Activated naive CD4-positive, alpha-beta T cell treated with anti-CD3 and anti-CD28 coated beads, Interleukin-2, amount 10 ng/mL, durations not matched to agents 7 days and 5 days (primary cell): ENCODE results near the gene GRIN2A.

Source experiments
- CTCF ChIA-PET: fragments of 350-600 bp; sonication (Branson Sonifier 250); formaldehyde crosslinking; loops from one replicate; lab custom pipeline; 2021; ENCODE audit warnings: antibody characterized with exemption; lab: Charles Lee
- DNase-seq: peaks from one replicate; pipeline ENCODE4 v3.0.0-alpha.2; 2020
- H3K27ac Mint-ChIP-seq: one replicate; pipeline ENCODE4 v1.8.0; 2021; ENCODE audit warnings: mild to moderate bottlenecking, moderate library complexity, mixed read lengths
- H3K27me3 Mint-ChIP-seq: one replicate; pipeline ENCODE4 v1.8.0; 2021; ENCODE audit warnings: mild to moderate bottlenecking, mixed read lengths
- H3K36me3 Mint-ChIP-seq: one replicate; pipeline ENCODE4 v1.8.0; 2021; ENCODE audit warnings: mixed read lengths
- H3K4me1 Mint-ChIP-seq: one replicate; pipeline ENCODE4 v1.8.0; 2021; ENCODE audit warnings: mixed read lengths
- H3K4me3 Mint-ChIP-seq: one replicate; pipeline ENCODE4 v1.8.0; 2021; ENCODE audit warnings: mild to moderate bottlenecking, moderate library complexity, mixed read lengths
- H3K9me3 Mint-ChIP-seq: one replicate; pipeline ENCODE4 v1.8.0; 2021; ENCODE audit warnings: mixed read lengths

Gene GRIN2A

DNA sequence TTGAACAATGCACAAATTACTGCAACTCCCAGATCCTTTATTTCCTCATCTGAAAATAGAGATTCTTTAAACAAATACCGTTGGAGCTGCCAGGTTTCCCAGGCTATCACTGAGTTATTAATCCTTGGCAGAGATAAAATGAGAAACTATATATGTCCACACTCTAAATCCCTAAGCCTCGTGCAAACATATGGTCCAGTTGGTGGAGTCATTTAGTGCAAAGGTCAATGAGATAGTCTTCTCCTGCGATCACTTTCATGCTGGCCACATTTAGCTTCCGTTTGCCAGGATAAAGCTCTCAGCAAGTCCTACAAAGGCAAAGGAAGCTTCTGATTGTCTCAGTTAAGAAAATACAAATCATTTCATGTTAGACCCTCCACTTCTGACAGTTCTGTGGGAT lies 11.0 kb downstream of the GRIN2A start:
- Mint-ChIP-seq H3K9me3 (no peaks in the 10 kb centered on the region), H3K36me3 (no peaks in the 10 kb centered on the region), H3K27me3 (no peaks in the 10 kb centered on the region), H3K4me1 (no peaks in the 10 kb centered on the region), H3K27ac (no peak overlapping the region), H3K4me3 (no peak overlapping the region)
- CTCF ChIA-PET, result no interaction called here
- DNase-seq, result no peak

DNA sequence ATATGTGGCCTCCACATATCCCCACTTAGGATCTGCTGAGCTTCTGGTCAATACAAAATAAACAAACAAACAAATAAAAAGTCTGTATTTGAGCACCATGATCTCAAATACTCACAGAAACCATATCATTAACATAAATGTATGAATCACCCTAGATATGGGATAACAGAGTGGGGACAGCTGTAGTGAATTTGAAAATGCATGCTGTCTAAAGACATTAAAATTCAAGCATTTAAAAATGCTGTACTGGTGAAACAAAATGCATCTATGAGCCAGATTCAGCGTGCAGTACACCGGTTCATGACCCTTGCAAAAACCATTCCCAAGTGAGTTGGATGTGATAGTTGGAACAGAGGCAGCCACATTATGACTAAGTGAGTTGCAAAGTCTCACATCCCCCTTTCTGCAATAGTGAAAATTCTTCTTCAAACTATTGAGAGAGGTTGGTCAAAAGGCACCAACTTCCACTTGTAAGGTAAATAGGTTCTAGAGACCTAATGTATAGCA lies 12.3 kb downstream of the GRIN2A start:
- Mint-ChIP-seq H3K27ac (no peak overlapping the region), H3K4me1 (no peaks in the 10 kb centered on the region), H3K36me3 (no peaks in the 10 kb centered on the region), H3K4me3 (no peak overlapping the region), H3K9me3 (no peaks in the 10 kb centered on the region), H3K27me3 (no peaks in the 10 kb centered on the region)
- no peak for DNase-seq
- CTCF ChIA-PET, result no interaction called here

DNA sequence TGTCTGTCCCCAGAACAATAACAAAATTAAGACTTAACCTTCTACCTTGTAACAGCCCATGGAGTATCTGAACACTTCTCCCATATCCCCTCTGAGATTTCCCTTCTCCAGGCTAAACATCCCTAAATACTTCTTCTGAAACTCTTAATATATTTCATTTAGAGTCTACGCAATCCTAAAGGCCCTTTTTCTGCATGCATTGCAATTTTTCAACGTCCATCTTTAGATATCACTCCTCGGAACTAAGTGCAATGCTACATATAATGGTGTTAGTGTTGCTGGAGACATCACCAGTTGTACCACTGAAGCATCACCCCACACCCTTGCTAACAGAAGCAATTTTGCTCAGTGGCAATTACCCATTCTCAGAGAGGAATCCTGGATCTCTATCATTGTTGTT lies 13.2 kb downstream of the GRIN2A start:
- no peak for DNase-seq
- Mint-ChIP-seq H3K27me3 (no peaks in the 10 kb centered on the region), H3K4me3 (no peak overlapping the region)

DNA sequence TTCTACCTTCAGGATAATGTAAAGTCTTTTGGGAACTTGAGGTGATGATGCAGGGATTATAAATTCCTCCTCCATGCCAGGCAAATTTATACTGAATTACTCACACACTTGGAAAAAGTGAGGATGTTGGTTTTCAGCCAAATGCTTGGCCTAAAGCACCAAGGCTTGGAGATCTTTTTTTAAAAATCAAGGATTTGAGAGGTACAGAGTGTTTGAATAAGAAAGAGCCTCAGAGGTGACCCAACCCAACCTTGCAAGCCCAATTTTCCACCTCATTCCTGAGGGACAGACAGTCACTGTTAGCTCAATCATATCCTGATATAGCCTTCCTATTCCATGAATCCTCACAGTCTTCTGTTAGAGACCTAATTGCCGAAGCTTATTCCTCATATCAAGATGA lies 14.0 kb downstream of the GRIN2A start:
- no peaks in the 10 kb centered on the region for H3K36me3 Mint-ChIP-seq
- no peaks in the 10 kb centered on the region for H3K4me1 Mint-ChIP-seq
- CTCF ChIA-PET, result no interaction called here
- no peaks in the 10 kb centered on the region for H3K27me3 Mint-ChIP-seq
- H3K9me3 Mint-ChIP-seq, result no peaks in the 10 kb centered on the region
- H3K27ac Mint-ChIP-seq, result no peak overlapping the region
- no peak overlapping the region for H3K4me3 Mint-ChIP-seq
- no peak for DNase-seq

More for the DNA sequence above, 13.2 kb downstream of the GRIN2A start:
- no peaks in the 10 kb centered on the region for H3K36me3 Mint-ChIP-seq
- CTCF ChIA-PET, result no interaction called here
- H3K9me3 Mint-ChIP-seq, result no peaks in the 10 kb centered on the region
- H3K27ac Mint-ChIP-seq, result no peak overlapping the region
- H3K4me1 Mint-ChIP-seq, result no peaks in the 10 kb centered on the region

DNA sequence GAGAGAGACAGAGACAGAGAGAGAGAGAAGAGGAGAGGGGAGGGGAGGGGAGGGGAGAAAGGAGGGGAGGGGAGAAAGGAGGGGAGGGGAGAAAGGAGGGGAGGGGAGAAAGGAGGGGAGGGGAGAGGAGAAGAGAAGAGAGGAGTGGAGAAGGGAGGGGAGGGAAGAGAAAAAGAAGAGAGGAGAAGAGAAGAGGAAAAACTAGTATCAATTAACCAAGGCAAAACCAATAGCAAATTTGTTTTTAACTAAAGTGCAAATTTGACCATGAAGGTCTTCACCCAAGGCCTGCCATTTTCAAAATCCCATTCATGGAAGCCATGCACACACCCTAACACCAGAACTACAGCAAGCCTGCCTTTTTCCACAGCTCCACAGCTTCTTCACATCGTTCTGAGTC lies 16.6 kb downstream of the GRIN2A start:
- Mint-ChIP-seq H3K27ac (no peak overlapping the region), H3K4me3 (no peak overlapping the region), H3K36me3 (no peaks in the 10 kb centered on the region), H3K27me3 (peaks cover 3% of the 10 kb centered on the region), H3K4me1 (no peaks in the 10 kb centered on the region), H3K9me3 (no peaks in the 10 kb centered on the region)
- CTCF ChIA-PET, result interaction anchor here (0.6 kb wide), 1 partner anchor 10 kb away, joined by 3 read pairs; no protein-coding TSS in a partner anchor
- DNase-seq, result no peak

DNA sequence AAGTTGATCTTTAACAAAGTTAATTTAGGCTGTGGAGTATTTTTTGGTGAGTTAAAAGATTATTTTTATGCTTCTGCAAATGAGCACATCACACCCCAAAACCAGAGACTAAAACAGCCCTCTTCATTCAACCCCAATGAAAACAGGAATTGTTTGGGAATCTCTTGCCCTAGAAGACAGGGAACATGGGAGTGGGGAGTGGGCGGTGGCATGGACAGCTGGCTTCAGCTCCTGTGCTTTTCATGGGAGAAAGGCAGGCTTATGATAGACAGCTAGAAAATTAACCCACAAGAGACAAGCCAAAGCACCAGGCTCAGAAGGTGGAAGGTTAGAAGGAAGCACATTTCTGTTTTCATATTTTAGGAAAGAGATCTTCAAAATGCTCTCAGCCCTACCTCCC lies 19.2 kb downstream of the GRIN2A start:
- DNase-seq, result no peak
- CTCF ChIA-PET, result no interaction called here
- H3K27ac Mint-ChIP-seq, result no peak overlapping the region
- H3K27me3 Mint-ChIP-seq, result peaks cover 3% of the 10 kb centered on the region
- no peaks in the 10 kb centered on the region for H3K4me1 Mint-ChIP-seq
- no peaks in the 10 kb centered on the region for H3K36me3 Mint-ChIP-seq
- H3K4me3 Mint-ChIP-seq, result no peak overlapping the region
- H3K9me3 Mint-ChIP-seq, result no peaks in the 10 kb centered on the region

DNA sequence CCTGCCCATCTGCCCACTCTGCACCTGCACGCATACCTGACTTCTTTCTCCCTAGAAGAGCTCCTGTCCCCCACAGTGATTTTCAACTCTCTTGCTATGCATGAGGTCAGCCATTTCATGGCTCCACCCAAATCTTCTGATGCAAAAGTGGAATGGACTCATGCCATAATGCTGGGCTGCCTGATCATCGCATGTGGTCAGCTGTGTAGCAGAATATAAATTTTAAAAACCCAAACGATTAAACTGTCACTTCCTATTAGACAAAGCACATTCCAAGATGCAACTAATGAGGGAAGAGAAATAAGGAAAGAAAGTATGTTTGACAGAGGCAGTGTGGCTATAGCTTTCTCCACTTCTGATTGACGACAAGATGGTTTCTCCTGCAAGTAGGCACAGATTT lies 26.1 kb downstream of the GRIN2A start:
- no peak overlapping the region for H3K27ac Mint-ChIP-seq
- H3K36me3 Mint-ChIP-seq, result no peaks in the 10 kb centered on the region
- H3K4me3 Mint-ChIP-seq, result no peak overlapping the region
- H3K27me3 Mint-ChIP-seq, result no peaks in the 10 kb centered on the region
- DNase-seq, result no peak
- CTCF ChIA-PET, result interaction anchor here (0.8 kb wide), 1 partner anchor 9 kb away, joined by 3 read pairs; no protein-coding TSS in a partner anchor
- H3K9me3 Mint-ChIP-seq, result no peaks in the 10 kb centered on the region
- H3K4me1 Mint-ChIP-seq, result no peaks in the 10 kb centered on the region

DNA sequence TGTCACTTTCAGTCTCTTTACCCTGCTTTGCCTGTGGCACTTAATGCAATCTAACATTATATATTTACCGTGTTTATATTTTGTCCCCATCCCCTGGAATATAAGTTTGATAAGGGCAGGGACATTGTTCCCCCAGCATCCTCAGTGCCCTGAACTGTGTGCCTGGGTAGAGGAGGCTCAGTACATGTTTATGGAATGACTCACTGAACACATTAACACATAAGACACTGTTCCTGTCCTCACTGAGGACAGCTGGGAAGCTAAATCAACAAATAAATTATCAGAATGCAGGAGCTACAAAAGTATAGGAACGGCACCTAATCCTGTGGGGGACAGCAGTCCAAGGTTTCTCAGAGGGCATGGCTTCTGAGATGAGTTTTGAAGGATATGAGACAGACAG lies 27.8 kb downstream of the GRIN2A start:
- CTCF ChIA-PET, result no interaction called here
- H3K36me3 Mint-ChIP-seq, result no peaks in the 10 kb centered on the region
- H3K9me3 Mint-ChIP-seq, result no peaks in the 10 kb centered on the region
- no peak overlapping the region for H3K4me3 Mint-ChIP-seq
- DNase-seq, result no peak
- H3K27me3 Mint-ChIP-seq, result no peaks in the 10 kb centered on the region
- no peaks in the 10 kb centered on the region for H3K4me1 Mint-ChIP-seq
- H3K27ac Mint-ChIP-seq, result no peak overlapping the region

DNA sequence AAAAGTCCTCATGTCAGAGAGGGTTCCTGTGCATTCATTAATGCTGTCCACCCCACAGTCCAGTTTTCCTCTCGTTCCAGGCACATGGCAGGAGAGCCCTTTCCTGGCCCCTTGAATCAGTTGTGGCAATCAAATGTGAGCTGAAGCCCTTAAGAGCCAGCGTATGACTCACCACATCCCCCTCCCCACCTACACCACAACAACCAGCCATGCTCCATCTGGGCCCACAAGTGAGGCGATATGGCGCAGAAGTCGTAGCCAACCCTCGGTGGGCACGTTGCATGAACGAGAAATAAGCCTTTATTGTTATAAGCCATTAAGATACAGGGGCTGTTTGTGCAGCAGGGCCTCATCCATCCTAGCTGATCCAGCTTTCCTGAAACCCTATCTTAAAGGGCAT lies 28.2 kb downstream of the GRIN2A start:
- no peak for DNase-seq
- no peaks in the 10 kb centered on the region for H3K36me3 Mint-ChIP-seq
- no peak overlapping the region for H3K4me3 Mint-ChIP-seq
- no peaks in the 10 kb centered on the region for H3K9me3 Mint-ChIP-seq
- CTCF ChIA-PET, result no interaction called here
- no peak overlapping the region for H3K27ac Mint-ChIP-seq
- no peaks in the 10 kb centered on the region for H3K4me1 Mint-ChIP-seq
- no peaks in the 10 kb centered on the region for H3K27me3 Mint-ChIP-seq

DNA sequence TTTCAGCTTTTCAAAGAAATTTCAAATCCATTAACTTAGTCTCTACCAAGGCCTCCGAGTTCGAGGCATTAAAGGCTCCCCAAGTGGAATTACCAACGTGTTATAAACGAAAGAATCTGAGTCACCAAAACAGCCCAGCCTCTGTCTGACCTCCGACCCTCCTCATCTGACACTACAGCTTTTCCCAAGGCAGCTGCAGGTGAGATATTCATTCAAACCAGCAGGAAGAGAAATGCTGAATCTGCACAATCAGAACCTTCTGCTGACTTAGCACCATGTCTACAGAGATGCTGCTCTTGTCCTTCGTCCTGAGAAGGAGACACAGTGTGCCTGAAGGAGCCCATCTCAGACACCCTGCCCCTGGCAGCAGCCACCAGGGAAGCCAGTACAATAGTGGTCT lies 30.5 kb downstream of the GRIN2A start:
- H3K4me3 Mint-ChIP-seq, result no peak overlapping the region
- H3K27me3 Mint-ChIP-seq, result no peaks in the 10 kb centered on the region
- no peaks in the 10 kb centered on the region for H3K36me3 Mint-ChIP-seq
- no peak for DNase-seq
- H3K4me1 Mint-ChIP-seq, result no peaks in the 10 kb centered on the region
- H3K9me3 Mint-ChIP-seq, result no peaks in the 10 kb centered on the region
- CTCF ChIA-PET, result no interaction called here
- H3K27ac Mint-ChIP-seq, result no peak overlapping the region

DNA sequence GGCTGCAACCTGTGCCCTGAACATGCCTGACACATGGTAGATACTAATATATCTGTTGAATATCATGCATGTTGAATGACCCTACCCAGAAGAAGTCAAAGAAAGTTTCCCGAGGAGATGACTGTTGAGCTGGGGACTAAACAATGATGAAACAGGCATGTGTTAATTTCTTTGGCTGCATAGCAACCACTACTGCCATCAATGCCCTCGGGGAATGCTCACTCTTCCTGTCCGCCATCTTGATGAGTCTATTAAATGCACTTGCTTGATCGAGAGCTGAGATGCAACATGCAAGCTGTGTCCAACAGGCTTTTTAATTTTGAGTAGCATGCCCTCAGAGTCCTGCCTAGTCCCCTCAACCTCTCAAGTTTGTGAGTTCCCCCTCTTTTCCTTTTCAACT lies 31.3 kb downstream of the GRIN2A start:
- DNase-seq, result no peak
- Mint-ChIP-seq H3K4me3 (no peak overlapping the region), H3K4me1 (no peaks in the 10 kb centered on the region), H3K27me3 (no peaks in the 10 kb centered on the region), H3K36me3 (no peaks in the 10 kb centered on the region), H3K27ac (no peak overlapping the region), H3K9me3 (no peaks in the 10 kb centered on the region)
- CTCF ChIA-PET, result no interaction called here

DNA sequence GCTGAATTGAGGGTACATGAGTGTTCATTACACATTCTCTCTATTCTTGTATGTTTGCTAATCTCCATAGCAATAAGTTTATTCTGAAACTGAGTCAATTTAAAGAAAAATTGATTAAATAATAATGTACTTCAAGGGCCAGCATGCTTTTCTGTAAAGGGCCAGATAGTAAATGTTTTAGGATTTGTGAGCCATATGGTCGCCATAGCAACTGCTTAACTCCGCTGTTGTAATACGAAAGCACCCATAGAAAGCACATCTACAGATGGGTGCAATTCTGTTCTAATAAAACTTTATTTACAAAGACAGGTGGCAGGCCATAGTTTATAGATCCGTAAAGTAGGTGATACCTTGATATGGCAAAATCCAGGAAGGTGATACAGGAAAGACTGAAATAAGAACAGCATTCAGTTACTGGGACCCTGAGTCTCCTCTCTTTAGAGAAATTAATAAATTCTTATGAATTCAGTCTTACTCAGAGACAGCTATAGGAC lies 36.6 kb downstream of the GRIN2A start:
- no peak for DNase-seq
- no peaks in the 10 kb centered on the region for H3K27me3 Mint-ChIP-seq
- no peaks in the 10 kb centered on the region for H3K36me3 Mint-ChIP-seq
- no peaks in the 10 kb centered on the region for H3K4me1 Mint-ChIP-seq
- no peak overlapping the region for H3K4me3 Mint-ChIP-seq
- H3K27ac Mint-ChIP-seq, result no peak overlapping the region
- H3K9me3 Mint-ChIP-seq, result no peaks in the 10 kb centered on the region
- CTCF ChIA-PET, result no interaction called here

DNA sequence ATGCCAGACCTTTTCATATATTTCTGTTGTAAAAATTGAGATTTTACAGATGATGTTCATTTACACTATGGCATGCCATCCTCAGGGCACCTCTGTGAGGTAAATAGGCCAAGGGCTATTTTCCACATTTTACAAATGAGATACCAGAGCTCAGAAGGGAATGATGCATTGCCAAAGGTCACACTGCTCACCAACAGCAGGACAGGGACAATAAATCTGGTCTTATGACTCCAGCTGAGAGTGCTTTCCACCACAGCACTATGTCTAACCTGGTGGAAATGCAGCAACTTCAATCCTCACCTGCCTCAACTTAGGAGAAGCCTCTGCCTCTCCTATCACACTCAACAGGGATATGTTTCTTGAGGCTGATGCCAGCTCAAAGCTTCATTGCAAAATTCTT lies 40.6 kb downstream of the GRIN2A start:
- no peaks in the 10 kb centered on the region for H3K27me3 Mint-ChIP-seq
- no peak overlapping the region for H3K4me3 Mint-ChIP-seq
- no peaks in the 10 kb centered on the region for H3K4me1 Mint-ChIP-seq
- no peaks in the 10 kb centered on the region for H3K36me3 Mint-ChIP-seq
- no peak for DNase-seq
- H3K9me3 Mint-ChIP-seq, result no peaks in the 10 kb centered on the region
- CTCF ChIA-PET, result no interaction called here
- H3K27ac Mint-ChIP-seq, result no peak overlapping the region

DNA sequence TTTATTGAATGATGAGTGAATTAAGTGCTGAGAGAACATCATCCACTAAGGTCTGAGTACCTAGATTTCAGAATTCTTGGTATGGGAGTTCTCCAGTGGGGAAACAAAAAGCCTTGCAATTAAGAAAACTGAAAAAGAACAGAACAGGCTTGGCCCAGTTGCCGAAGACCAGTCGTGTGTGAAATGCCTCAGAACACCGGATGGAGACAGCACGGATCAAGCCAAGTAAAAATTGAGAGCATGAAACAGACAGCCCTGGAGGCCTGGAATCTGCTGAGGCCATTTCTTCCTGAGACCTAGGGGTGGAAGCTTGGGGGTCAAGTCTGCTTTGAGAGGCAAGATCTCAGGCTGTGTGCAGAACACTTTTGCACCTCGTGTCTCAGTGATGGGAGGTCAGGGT lies 43.3 kb downstream of the GRIN2A start:
- Mint-ChIP-seq H3K4me3 (no peak overlapping the region), H3K36me3 (no peaks in the 10 kb centered on the region), H3K27ac (no peak overlapping the region), H3K27me3 (no peaks in the 10 kb centered on the region), H3K4me1 (no peaks in the 10 kb centered on the region), H3K9me3 (no peaks in the 10 kb centered on the region)
- no peak for DNase-seq
- CTCF ChIA-PET, result no interaction called here

DNA sequence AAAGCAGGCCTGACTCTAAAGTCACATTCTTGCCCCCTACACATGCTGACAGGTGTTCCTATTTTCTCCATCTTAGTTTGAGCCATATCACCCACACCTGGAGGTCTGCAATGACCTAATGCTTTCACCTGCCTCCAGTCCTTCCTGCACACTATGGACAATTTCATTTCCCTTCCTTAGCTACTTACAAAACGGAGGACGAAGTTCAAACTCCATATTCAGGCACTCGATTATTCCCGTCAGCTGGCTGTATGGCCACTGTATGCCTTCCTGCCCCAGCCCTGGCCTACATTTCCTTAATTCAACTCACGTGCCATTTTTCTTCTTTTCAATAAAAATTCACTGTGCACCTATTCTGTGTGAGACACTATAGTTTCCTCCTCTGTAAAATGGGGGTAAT lies 44.9 kb downstream of the GRIN2A start:
- no peak for DNase-seq
- Mint-ChIP-seq H3K27ac (no peak overlapping the region), H3K27me3 (no peaks in the 10 kb centered on the region), H3K4me3 (no peak overlapping the region), H3K4me1 (no peaks in the 10 kb centered on the region), H3K9me3 (no peaks in the 10 kb centered on the region), H3K36me3 (no peaks in the 10 kb centered on the region)
- CTCF ChIA-PET, result no interaction called here

DNA sequence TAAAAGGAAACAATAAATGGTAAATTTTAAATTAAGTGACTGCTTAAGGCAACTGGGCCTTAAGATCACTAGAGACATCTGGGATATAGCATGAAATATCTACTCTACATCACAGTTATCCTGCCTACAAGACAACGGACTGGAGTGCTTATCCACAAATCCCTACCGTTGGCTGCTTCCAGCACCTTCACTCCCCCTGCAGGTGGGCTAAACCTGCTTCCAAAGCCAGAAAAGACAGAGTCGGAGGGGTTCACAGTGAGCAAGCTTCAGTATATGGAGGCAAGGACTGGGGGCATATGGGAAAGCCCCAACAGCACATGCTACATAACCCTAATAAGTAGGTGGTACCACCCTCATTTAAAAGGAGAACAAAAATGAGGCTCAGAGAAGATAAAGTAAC lies 45.3 kb downstream of the GRIN2A start:
- H3K36me3 Mint-ChIP-seq, result no peaks in the 10 kb centered on the region
- no peak overlapping the region for H3K27ac Mint-ChIP-seq
- H3K27me3 Mint-ChIP-seq, result no peaks in the 10 kb centered on the region
- no peak for DNase-seq
- no peaks in the 10 kb centered on the region for H3K9me3 Mint-ChIP-seq
- no peak overlapping the region for H3K4me3 Mint-ChIP-seq
- H3K4me1 Mint-ChIP-seq, result no peaks in the 10 kb centered on the region
- CTCF ChIA-PET, result no interaction called here
